ENCODE data around the gene EME2.
A peak's percentile ranks its signal among the peaks of the same experiment; 100 is the strongest.

EME2 gene

DNA sequence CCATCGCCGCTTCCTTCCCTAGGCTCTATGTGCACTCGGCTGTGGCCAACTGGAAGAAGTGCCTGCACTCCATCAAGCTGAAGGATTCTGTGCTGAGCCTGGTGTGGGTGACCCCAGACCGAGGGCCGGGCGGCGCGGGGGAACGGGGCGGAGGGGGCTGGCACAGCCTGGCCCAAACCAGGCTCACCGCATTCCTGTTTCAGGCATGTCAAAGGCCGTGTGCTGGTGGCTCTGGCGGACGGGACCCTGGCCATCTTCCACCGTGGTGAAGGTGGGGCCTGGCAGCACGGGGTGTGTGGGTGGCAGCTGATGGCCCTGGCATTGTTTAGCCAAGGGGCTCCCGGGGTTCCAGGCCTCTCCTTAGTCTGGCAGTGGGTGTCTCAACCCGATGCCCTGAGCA, 5.9 kb upstream of the EME2 start:
- no peak for DNase-seq (ENCODE audit: low spot score)

DNA sequence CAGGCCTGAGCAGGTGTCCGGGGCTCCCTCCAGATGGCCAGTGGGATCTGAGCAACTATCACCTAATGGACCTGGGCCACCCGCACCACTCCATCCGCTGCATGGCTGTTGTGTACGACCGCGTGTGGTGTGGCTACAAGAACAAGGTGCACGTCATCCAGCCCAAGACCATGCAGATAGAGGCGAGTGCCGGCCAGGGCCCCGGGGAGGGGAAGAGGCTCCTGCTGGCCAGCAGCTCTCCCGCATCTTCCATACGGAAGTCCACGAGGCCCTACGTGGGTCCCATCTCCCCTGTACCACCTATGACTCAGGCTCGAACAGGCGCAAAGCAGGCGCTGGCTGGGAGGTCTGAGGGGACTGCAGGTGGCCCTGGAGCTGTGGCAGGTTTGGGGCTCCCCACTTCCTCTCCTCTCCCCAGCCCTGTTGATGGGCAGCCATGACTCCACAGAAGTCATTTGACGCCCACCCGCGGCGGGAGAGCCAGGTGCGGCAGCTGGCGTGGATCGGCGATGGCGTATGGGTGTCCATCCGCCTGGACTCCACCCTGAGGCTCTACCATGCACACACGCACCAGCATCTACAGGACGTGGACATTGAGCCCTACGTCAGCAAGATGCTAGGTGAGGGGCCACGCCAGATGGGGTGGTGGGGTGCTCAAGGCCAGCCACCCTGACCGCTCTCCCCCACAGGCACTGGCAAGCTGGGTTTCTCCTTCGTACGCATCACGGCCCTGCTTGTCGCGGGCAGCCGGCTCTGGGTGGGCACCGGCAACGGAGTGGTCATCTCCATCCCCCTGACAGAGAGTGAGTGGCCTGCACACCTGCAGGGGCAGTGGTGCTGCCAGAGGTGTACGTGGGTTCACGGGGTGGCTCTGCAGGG, 5.3 kb upstream of the EME2 start:
- DNase-seq (ENCODE audit: low spot score), result no peak

DNA sequence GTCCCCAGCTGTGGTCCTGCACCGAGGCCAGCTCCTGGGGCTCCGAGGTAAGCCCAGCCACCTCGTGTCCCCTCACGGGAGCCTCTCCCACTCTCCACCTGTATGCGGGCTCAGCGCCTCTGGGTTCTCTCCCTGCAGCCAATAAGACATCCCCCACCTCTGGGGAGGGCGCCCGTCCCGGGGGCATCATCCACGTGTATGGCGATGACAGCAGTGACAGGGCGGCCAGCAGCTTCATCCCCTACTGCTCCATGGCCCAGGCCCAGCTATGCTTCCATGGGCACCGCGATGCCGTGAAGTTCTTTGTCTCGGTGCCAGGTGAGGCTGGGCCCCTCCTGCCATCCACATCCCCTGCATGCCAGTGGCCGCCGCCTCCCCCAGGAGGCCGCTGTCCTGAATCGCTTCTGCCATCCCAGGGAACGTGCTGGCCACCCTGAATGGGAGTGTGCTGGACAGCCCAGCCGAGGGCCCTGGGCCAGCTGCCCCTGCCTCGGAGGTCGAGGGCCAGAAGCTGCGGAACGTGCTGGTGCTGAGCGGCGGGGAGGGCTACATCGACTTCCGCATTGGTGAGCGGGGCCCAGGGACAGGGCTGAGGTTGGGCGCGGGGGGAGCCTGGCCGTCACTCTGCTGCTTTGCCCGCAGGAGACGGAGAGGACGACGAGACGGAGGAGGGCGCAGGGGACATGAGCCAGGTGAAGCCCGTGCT, 4.4 kb upstream of the EME2 start:
- DNase-seq (ENCODE audit: low spot score), result no peak

DNA sequence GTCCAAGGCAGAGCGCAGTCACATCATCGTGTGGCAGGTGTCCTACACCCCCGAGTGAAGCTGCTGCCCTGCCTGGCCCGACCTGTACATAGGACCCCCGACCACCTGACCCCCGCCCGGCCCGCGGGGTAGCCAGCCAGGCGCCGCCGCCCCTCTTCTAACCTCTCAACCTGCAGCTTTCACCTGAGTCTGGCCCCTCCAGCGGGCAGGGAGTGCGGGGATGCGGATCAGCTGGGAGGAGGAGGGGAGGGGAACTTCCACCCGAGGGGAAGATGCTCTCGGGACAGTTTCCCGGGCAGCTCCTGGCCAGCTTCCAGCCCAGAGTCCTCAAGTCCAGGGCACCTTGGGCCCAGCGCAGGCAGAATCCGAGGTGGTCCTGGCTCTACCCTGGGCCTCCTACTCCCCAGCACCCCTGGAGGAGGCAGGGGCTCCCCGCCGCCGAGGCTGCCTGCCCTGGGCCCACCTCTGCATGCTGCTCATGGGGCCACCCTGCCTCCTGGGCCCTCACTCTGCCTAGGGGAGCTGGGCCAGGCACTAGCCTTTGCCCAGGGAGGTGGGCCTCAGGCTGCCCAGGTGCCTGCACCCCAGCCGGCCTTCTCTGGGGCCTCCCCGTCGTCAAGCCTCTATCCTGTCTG, 3.7 kb upstream of the EME2 start:
- no peak for DNase-seq (ENCODE audit: low spot score)

DNA sequence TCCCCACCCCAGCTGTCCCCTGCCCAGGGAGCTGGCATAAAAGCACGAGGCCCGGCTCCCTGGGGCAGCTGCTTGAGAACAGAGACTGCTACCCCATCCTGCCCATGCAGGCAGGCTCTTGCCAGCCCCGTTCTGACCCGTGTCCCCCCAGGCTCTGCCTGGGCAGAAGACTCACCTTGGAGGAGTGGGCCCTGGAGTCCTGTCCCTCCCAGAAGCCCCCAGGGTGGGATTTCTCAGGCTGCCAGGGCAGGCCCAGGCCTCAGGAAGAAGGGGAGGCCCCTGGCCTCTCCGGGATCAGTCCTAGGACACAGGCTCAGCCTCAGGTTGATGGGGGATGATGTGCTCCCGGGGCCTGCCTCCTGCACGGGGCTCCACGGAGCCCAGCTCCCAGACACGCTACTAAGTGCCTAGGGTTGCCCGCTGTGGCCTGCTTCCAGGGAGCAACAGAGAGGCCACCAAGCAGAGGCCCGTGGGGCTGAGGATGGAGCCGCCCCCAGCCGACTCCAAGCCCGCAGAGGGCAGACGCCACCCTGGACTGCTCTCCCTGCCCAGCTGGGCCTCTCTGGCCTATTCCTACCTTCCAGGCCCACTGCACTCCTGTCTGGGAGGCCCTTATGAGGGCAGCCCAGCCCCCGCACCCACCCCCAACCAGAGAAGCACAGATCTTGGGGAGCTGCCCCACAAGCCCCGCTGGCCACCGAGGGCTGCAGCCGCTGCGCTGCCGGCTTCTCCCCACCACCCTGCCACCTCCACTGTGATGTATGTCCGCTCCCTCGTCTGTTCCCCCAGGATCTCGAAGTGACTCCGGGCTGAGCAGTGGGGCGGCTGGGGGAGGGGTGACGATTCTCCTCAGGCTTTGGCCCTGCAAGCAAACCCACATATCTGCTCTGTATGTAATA, 3.0 kb upstream of the EME2 start:
- DNase-seq (ENCODE audit: low spot score), result no peak

DNA sequence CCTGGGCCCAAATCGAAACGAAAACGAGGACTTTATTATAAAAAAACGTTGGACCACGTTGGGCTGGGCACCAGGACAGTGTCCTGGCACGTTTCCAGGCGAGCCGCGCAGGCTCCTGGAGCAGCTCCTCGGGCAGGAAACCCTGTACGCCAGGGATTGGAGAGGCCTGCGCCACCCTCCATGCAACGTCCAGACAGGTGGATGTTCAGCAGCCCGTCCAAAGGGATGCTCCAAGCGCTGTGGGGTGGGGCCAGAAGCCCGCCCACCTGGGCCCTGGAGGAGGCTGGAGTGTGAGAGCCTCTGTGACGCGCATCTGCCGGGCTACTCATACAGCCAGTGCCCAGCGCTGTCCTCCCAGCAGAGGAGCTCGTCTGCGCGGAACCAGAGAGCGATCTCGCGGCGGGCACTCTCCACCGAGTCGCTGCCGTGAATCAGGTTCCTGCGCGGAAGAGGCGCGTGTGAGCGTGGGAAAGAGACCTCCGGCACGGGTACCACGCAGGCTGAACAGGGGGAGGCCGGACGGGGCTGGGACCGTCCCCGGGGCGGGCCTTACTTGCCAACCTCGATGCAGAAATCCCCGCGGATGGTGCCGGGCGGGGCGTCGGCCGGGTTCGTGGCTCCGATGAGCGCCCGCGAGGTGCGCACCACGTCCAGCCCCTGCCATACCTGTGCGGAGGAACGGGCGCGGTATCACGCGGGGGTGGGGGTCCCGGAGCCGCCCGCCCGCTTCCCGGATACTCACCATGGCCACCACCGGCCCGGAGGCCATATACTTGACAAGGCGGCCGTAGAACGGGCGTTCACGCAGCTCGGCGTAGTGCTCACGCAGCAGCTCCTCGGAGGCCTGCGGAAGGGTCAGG, 2.1 kb upstream of the EME2 start:
- DNase-seq (ENCODE audit: low spot score), result no peak

DNA sequence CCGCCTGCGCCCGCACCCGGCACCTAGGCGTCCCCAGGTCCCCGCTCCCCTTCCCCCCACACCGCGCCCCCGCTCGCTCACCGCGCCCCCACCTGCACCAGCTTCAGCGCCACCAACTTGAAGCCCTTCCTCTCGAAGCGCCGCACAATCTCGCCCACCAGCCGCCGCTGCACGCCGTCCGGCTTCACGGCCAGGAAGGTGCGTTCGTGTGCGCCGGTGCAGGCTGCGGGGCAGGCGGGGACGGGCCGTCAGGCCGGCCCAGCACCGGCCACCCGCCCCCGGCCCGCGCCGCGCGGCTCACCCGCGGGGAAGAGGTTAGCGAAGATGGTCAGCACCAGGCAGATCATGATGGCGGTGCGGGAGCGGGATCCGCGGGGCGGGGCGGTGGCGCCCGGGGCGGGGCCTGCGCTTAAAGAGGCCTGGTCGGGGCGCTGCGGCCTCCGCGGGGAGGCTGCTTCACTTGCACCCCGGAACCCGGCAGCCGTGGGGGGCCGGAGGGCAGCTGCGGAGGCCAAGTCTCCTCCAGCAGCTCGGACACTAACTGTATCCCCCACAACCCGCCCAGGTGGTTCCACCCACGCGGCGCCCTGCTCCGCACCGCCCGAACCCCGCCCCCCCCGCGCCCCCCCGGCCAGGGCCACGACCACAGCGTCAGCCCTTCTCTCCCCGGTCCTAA, 1.3 kb upstream of the EME2 start, which contains the start of gene NME3:
Gene NME3, minus strand, starts transcription at position 356 of the 676 bp plus-strand sequence. Its CDS starts 9 bp downstream, at position 347.
- DNase-seq (ENCODE audit: low spot score), result peak; percentile 69

DNA sequence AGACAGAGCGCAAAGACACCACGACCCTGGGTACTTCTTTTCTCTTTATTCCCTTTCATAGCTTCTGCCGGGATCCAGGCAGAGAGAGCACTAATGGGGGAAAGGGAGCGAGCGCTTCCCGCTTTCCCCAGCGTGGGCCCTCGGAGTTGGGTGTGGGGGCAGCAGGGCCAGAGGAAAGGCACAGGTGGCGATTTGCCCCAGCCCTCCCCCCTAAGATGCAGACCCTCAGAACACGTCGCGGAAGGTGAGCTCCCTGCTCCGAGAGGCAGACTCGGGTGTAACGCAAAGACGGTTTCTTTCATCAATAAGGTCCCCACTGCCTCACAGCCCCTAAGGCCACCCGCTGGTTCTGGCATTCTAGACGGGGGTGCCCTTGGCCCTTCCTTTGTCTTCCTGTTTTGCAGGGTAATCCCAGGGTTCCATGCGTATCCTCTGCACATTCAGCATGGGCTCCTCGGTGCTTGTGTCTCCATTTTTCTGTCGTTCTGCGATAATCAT, 697 bp upstream of the EME2 start:
- DNase-seq (ENCODE audit: low spot score), result peak; percentile 49

DNA sequence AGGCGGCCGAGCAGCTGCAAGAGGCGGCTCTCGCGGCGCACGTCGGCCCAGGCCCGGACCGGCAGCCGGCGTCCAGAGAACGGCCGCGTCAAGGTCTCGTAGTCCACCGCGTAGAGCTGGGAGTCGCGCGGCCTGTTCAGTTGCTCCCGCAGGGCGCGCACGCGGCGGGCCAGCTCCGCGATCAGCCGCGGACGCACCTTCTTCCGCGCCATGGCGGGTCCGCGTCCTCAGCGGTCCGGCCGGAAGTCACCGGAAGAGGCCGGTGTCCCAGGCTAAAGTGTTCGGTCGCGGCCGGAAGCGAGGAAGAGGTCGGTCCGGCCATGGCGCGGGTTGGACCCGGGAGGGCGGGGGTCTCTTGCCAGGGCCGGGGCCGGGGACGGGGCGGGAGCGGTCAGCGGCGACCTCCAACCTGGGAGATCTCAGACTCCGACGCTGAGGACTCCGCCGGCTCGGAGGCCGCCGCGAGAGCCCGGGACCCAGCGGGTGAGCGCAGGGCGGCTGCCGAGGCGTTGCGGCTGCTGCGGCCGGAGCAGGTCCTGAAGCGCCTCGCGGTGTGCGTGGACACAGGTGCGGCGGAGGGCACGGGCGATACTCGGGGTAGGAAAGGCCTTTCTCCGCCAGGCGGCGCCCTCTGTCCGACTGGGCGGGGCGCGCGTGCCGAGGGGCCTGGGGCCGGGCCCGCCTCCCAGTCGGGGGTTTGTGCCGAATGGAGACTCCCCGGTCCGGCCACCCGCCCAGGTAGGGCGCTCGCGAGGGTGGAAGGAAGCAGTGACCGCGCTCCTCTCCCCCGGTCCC, 495 bp downstream of the EME2 start, which contains the start of gene MRPS34:
Gene MRPS34, minus strand, starts transcription at position 227 of the 795 bp plus-strand sequence. Its CDS starts 15 bp downstream, at position 212.
- DNase-seq (ENCODE audit: low spot score), result peak; percentile 89

DNA sequence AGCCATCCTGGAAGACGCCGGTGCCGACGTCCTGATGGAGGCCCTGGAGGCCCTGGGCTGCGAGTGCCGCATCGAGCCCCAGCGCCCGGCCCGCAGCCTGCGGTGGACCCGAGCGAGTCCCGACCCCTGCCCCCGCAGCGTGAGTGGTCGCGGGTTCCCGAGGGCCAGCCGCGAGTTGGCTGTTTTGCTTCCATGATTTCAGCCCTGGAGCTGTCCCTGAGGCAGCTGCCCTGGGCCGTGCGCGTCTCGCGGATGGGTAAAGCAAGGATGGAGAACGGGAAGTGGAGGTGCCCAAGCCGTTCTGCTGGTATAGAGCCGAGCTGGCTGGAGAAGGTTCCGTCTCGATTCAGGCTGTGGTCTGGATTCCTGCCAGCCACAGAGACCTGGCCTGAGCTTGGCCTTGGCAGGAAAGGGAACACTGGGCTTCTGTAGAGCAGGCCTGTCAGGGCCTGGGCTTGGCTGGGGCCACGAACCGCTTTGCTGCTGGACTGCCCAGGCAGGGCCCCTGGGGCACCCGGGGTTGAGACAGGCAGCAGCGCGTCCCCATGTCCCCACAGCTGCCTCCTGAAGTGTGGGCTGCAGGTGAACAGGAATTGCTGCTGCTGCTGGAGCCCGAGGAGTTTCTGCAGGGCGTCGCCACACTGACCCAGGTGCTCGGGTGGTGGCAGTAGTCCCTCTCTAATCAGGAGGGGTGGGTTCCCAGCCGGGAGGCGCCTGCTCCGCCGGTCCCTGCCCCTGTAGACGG, 1.3 kb downstream of the EME2 start:
- no peak for DNase-seq (ENCODE audit: low spot score)

DNA sequence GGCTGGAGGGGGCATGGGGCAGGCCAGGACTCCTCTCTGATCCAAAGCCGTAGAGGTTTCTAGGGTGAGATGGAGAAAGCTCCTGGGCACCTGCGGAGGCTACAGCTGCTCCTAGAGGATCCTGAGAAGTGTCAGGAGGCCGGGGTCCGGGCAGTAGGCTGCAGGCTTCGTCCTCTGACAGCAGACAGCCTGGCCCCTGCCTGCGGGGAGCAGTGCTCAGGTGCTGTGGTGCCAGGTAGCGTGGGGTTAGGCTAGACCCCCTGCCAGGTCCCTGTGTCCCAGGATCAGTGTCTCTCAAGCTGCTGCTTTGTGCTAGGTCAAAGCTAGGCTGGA, 1.8 kb downstream of the EME2 start:
- DNase-seq (ENCODE audit: low spot score), result no peak

DNA sequence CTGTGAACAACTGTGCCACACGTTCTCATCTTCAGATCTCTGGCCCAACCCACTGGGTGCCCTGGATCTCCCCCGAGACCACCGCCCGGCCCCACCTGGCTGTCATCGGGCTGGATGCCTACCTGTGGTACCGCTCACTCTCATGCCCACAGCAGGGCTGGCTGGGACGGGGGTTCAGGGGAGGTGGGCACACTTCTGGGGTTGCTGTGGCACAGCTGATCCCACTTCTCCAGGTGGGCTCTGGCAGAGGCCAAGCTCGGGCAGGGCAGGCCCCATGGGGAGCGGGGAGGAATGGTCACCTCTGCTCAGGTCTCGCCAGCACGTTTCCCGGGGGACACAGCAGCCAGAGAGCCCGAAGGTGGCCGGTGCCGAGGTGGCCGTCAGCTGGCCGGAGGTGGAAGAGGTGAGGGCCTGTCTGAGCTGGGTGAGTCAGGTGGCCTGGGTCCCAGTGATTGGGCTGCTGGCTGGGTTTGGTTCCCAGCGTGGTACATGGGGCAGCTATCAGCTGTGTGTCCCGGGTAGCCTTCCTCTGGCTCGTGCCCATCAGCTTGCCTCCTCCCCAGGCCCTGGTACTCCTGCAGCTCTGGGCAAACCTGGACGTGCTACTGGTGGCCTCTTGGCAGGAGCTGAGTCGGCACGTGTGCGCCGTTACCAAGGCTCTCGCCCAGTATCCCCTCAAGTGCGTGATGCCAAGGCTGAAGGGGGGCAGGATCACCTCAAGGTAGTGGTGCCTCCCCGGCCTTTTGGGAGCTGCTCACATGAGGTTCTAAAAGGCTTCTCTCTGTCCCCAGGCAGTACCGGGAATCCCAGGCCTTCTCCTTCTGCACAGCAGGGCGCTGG, 2.6 kb downstream of the EME2 start:
- no peak for DNase-seq (ENCODE audit: low spot score)

DNA sequence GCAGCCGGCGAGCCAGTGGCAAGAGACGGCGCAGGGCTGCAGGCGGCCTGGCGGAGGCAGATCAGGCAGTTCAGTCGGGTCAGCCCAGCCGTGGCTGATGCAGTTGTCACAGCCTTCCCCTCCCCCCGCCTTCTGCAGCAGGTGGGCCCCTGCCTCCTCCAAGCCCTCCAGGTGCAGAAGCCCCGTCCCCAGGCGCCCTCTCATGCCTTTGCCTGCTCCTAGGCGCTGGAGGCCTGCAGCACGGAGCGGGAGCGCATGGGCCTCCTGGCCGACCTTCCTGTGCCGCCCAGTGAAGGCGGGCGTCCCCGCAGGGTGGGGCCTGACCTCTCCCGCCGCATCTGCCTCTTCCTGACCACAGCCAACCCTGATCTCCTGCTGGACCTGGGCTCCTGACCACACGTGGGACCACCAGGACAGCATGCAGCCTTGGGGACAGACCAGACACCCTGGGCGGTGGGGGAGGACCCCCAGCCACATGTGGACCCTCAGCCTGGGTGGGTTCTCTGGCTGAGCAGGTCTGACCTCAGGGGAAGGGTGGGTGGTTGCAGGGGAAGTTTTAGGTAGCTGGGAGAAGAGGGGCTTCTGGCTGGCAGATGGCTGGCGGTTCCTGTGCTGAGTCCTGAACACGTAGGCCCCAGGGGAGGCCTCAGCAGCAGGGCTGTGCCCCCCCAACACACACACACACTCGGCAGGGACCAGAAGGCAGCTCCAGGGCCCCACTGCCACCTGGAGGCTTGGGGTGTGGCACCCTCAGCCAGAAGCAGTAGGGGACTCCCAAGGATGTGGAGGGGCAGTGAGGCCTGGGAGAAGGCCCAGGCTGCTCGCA, 3.4 kb downstream of the EME2 start:
- DNase-seq (ENCODE audit: low spot score), result peak; percentile 28

DNA sequence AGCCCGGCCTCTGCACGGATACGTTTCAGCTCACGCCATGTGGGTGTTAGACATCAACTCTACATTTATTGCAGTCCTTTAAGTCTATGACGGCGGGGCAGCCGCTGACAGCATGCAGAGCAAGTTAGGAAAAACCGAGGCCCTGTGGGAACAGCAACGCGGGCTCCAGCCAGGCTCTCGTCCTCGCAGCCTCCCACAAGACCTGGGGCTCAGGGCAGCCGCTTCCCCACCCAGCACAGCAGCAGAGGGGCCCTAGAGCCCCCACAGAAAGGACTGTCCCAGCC, 4.0 kb downstream of the EME2 start:
- DNase-seq (ENCODE audit: low spot score), result no peak

DNA sequence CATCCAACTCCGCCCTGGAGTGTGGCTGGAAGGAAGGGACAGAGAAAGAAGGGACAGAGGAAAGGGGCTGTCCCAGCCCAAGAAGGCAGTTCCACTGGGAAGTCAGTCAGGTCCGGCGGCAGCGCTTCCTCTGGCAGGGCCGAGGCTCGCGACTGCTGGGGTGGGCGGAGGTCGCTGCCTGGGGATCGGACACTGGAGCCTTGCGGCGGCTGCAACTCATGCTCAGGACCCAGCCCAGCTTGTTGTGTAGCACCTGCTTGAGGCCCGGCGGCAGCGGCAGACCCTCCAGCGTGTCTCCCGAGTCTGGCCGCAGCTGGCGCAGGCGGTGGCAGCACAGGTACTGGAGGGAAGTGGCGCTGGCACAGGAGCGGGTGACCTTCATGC, 4.4 kb downstream of the EME2 start:
- DNase-seq (ENCODE audit: low spot score), result no peak

DNA sequence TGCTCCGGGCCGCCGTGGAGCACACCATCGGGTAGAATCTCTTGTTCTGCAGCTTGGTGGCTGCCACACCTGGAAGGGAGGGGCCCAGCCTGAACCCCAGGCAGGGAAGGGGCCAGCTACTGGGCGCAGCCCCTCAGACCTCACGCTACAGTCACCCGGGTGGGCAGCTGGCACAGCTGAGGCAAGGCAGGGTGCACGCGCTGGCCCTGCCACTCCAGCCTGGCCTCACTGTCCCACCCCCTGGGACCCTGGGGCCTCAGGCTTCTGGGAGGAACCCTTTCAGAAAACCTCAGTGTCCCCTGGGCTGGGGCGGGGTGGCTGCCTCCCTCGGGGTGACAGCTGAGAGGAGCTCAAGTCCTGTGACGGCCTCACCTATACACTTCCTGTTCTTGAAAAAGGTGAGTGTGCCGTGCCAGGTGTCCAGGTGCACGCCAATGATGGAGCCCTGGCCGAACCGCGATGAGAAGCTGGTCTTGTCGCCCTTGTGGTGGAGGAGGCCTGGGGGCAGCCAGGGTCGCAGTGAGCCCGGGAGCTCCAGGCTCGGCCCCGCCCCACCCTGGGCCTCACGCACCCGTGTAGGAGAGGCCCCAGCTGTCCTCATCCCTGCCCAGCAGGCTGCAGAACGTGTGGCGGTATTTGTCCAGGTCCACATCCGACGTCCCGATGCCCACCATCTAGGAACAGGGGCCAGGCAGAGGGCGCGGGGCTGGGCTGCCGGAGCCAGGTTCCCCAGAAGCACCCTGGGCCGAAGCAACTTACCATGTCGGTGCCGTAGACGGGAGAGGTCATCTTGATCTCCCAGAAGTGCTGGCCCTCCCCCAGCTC, 5.0 kb downstream of the EME2 start:
- DNase-seq (ENCODE audit: low spot score), result no peak
